WTC11 (cell line): ENCODE measurements around the gene ABLIM2. TPM values are rescaled to one million over a fixed set of nuclear protein-coding genes. Genes with fewer than 3 reads are reported as not detected.

Experiments used
- ATAC-seq: fragments of 200-7000 bp; cut with Tn5 transposase; 2 replicates; pipeline ENCODE4 v1.10.0; 2021; ENCODE audit warnings: mild to moderate bottlenecking, moderate library complexity
- CTCF ChIA-PET: fragments of 300-600 bp; sonication (Branson Sonifier 250); formaldehyde crosslinking; loops from one replicate; lab custom pipeline; 2021; ENCODE audit warnings: antibody characterized with exemption; lab: Charles Lee
- POLR2A ChIA-PET: fragments of 350-600 bp; sonication (Branson Sonifier 250); formaldehyde crosslinking; loops from one replicate; lab custom pipeline; 2021; ENCODE audit warnings: antibody characterized with exemption; lab: Charles Lee
- DNase-seq: peaks from one replicate; pipeline ENCODE4 v3.0.0; 2021; ENCODE audit warnings: low spot score
- H3K27ac Mint-ChIP-seq: 2 replicates; pipeline ENCODE4 v1.8.0; 2021; ENCODE audit warnings: mixed read lengths
- H3K27me3 Mint-ChIP-seq: 2 replicates; pipeline ENCODE4 v1.8.0; 2021; ENCODE audit warnings: low read depth, mild to moderate bottlenecking, moderate library complexity, mixed read lengths
- H3K36me3 Mint-ChIP-seq: 2 replicates; pipeline ENCODE4 v1.8.0; 2021; ENCODE audit warnings: mixed read lengths
- H3K4me1 Mint-ChIP-seq: 2 replicates; pipeline ENCODE4 v1.8.0; 2022; ENCODE audit warnings: mixed read lengths
- H3K4me3 Mint-ChIP-seq: 2 replicates; pipeline ENCODE4 v1.8.0; 2021; ENCODE audit warnings: mild to moderate bottlenecking, moderate library complexity, mixed read lengths
- H3K9me3 Mint-ChIP-seq: 2 replicates; pipeline ENCODE4 v1.8.0; 2021; ENCODE audit warnings: mixed read lengths
- ETV6 ChIP-seq: sonication (generic); formaldehyde crosslinking; IDR thresholded peaks from 2 replicates; pipeline ENCODE4 v1.8.1; 2022; ENCODE audit warnings: mild to moderate bottlenecking, missing genetic modification reagents
- FOXJ3 ChIP-seq: sonication (generic); formaldehyde crosslinking; IDR thresholded peaks from 2 replicates; pipeline ENCODE4 v1.9.0; 2021; ENCODE audit warnings: missing genetic modification reagents, mild to moderate bottlenecking, borderline replicate concordance
- HMGA2 ChIP-seq: fragments of 250-450 bp; sonication (Bioruptor Pico); IDR thresholded peaks from 2 replicates; pipeline ENCODE4 v1.4.0; 2021; ENCODE audit warnings: mild to moderate bottlenecking, moderate library complexity
- IRF2 ChIP-seq: sonication (generic); formaldehyde crosslinking; IDR thresholded peaks from 2 replicates; pipeline ENCODE4 v1.8.0; 2022; ENCODE audit warnings: low read depth, missing genetic modification reagents, borderline replicate concordance
- OVOL2 ChIP-seq: fragments of 250-450 bp; sonication (Bioruptor Pico); IDR thresholded peaks from 2 replicates; pipeline ENCODE4 v1.9.0; 2021; ENCODE audit warnings: mild to moderate bottlenecking, borderline replicate concordance
- SP1 ChIP-seq: sonication (generic); formaldehyde crosslinking; conservative IDR thresholded peaks from 2 replicates; pipeline ENCODE4 v1.8.1; 2022; ENCODE audit warnings: missing genetic modification reagents
- ZNF138 ChIP-seq: sonication (generic); formaldehyde crosslinking; conservative IDR thresholded peaks from 2 replicates; pipeline ENCODE4 v1.8.1; 2022; ENCODE audit warnings: mild to moderate bottlenecking, moderate library complexity, missing genetic modification reagents
- ZNF219 ChIP-seq: sonication (generic); formaldehyde crosslinking; IDR thresholded peaks from 2 replicates; pipeline ENCODE4 v1.8.0; 2023; ENCODE audit warnings: missing genetic modification reagents, mild to moderate bottlenecking, borderline replicate concordance
- ZNF263 ChIP-seq: sonication (generic); formaldehyde crosslinking; IDR thresholded peaks from 2 replicates; pipeline ENCODE4 v1.8.1; 2022; ENCODE audit warnings: low read depth, mild to moderate bottlenecking, moderate library complexity, missing genetic modification reagents
- total RNA-seq: library from RNA; stranded (reverse); gene quantifications from 3 replicates; pipeline ENCODE4 v1.2.3, GENCODE V29; 2021
- TF ChIP-seq, protein P1 (sequence below): sonication (generic); formaldehyde crosslinking; IDR thresholded peaks from 2 replicates; pipeline ENCODE4 v1.8.1; 2022; ENCODE audit warnings: mild to moderate bottlenecking, missing genetic modification reagents, moderate library complexity, borderline replicate concordance
- TF ChIP-seq, protein P2 (sequence below): sonication (generic); formaldehyde crosslinking; IDR thresholded peaks from 2 replicates; pipeline ENCODE4 v1.8.0; 2022; ENCODE audit warnings: missing genetic modification reagents
- TF ChIP-seq, protein P3 (sequence below): sonication (generic); formaldehyde crosslinking; IDR thresholded peaks from 2 replicates; pipeline ENCODE4 v1.8.1; 2023; ENCODE audit warnings: mild to moderate bottlenecking, missing genetic modification reagents
- TF ChIP-seq, protein P4 (sequence below): sonication (generic); formaldehyde crosslinking; IDR thresholded peaks from 2 replicates; pipeline ENCODE4 v1.8.0; 2023; ENCODE audit warnings: mild to moderate bottlenecking, missing genetic modification reagents
- TF ChIP-seq, protein P5 (sequence below): sonication (generic); formaldehyde crosslinking; conservative IDR thresholded peaks from 2 replicates; pipeline ENCODE4 v1.8.1; 2023; ENCODE audit warnings: mild to moderate bottlenecking, low read depth, missing genetic modification reagents, moderate library complexity
- TF ChIP-seq, protein P6 (sequence below): fragments of 250-450 bp; sonication (Bioruptor Pico); IDR thresholded peaks from 2 replicates; pipeline ENCODE4 v1.9.0; 2021; ENCODE audit warnings: mild to moderate bottlenecking

ABLIM2 gene
- total RNA-seq, 1 experiment from 2014 or later, result 2.6 TPM

DNA sequence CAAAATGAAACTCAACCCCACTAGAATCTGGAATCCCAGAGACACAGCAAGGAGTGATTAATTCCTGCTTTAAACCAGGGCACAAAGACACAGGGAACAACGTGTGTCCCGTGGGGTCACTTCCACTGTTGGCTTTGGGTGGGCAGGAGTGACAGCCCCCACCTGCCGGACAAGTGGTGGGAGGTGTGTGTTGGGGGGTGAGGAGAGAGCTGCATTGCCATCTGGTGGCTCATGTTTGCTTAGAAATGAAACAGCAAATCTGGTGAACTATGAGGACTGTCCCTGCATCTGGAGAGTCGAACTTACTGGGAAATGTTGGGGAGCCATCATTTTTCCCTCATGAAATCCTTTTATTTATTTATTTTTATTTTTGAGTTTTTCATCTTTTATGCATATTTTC is 143.1 kb downstream of the ABLIM2 start (continued):
- no peak for TF ChIP-seq ZNF138 (CRISPR knock-in tag)
- no peak for TF ChIP-seq IRF2 (CRISPR knock-in tag)
- TF ChIP-seq, protein P1, sequence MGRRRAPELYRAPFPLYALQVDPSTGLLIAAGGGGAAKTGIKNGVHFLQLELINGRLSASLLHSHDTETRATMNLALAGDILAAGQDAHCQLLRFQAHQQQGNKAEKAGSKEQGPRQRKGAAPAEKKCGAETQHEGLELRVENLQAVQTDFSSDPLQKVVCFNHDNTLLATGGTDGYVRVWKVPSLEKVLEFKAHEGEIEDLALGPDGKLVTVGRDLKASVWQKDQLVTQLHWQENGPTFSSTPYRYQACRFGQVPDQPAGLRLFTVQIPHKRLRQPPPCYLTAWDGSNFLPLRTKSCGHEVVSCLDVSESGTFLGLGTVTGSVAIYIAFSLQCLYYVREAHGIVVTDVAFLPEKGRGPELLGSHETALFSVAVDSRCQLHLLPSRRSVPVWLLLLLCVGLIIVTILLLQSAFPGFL (CRISPR knock-in tag), result no peak
- TF ChIP-seq, all 79 proteins: peak for 0

DNA sequence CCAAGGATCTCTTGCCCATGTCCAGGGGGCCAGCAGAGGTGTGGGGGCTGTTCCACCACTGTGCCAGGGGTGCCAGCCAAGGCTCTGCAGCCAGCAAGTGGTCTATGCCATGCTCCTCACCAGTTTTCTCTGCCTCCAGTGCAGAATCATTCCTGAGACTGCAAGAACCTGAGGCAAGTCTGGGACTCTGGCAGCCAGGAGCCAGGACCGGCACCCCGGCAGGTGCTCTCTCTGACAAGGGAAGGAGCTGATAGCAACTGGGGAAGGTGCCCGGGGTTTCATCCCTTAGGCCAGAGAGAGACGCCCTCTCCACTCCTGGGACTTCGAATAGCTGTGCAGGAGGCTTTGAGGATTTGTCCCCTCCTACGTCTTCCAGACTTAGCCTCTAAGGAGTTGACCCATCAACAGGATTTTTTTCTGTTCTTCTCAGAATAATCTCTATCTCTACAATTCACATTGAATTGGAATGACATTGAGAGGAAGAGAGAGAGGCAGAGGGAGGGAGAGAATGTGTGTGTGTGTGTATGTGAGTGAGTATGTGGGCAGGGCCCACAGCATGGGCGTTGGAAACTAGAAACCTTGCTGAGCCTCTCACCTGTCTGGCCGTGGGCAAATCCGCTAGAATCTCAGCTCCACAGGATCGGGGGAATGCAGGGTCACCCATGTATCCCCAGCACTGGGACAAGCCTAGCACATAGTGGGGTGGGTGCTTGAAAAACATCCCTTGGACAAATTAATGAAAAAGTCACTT is 144.5 kb downstream of the ABLIM2 start:
- Mint-ChIP-seq H3K9me3 (no peaks in the 10 kb centered on the region), H3K27me3 (no peaks in the 10 kb centered on the region)
- TF ChIP-seq OVOL2 (CRISPR knock-in tag) (no peak), ZNF263 (no peak), SP1 (no peak), FOXJ3 (CRISPR knock-in tag) (no peak), HMGA2 (CRISPR knock-in tag) (no peak), ZNF219 (CRISPR knock-in tag) (no peak), ETV6 (CRISPR knock-in tag) (no peak)
- TF ChIP-seq, protein P2, sequence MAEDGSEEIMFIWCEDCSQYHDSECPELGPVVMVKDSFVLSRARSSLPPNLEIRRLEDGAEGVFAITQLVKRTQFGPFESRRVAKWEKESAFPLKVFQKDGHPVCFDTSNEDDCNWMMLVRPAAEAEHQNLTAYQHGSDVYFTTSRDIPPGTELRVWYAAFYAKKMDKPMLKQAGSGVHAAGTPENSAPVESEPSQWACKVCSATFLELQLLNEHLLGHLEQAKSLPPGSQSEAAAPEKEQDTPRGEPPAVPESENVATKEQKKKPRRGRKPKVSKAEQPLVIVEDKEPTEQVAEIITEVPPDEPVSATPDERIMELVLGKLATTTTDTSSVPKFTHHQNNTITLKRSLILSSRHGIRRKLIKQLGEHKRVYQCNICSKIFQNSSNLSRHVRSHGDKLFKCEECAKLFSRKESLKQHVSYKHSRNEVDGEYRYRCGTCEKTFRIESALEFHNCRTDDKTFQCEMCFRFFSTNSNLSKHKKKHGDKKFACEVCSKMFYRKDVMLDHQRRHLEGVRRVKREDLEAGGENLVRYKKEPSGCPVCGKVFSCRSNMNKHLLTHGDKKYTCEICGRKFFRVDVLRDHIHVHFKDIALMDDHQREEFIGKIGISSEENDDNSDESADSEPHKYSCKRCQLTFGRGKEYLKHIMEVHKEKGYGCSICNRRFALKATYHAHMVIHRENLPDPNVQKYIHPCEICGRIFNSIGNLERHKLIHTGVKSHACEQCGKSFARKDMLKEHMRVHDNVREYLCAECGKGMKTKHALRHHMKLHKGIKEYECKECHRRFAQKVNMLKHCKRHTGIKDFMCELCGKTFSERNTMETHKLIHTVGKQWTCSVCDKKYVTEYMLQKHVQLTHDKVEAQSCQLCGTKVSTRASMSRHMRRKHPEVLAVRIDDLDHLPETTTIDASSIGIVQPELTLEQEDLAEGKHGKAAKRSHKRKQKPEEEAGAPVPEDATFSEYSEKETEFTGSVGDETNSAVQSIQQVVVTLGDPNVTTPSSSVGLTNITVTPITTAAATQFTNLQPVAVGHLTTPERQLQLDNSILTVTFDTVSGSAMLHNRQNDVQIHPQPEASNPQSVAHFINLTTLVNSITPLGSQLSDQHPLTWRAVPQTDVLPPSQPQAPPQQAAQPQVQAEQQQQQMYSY (CRISPR knock-in tag), result no peak
- TF ChIP-seq, protein P3, sequence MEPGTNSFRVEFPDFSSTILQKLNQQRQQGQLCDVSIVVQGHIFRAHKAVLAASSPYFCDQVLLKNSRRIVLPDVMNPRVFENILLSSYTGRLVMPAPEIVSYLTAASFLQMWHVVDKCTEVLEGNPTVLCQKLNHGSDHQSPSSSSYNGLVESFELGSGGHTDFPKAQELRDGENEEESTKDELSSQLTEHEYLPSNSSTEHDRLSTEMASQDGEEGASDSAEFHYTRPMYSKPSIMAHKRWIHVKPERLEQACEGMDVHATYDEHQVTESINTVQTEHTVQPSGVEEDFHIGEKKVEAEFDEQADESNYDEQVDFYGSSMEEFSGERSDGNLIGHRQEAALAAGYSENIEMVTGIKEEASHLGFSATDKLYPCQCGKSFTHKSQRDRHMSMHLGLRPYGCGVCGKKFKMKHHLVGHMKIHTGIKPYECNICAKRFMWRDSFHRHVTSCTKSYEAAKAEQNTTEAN (CRISPR knock-in tag), result no peak
- TF ChIP-seq, protein P4, sequence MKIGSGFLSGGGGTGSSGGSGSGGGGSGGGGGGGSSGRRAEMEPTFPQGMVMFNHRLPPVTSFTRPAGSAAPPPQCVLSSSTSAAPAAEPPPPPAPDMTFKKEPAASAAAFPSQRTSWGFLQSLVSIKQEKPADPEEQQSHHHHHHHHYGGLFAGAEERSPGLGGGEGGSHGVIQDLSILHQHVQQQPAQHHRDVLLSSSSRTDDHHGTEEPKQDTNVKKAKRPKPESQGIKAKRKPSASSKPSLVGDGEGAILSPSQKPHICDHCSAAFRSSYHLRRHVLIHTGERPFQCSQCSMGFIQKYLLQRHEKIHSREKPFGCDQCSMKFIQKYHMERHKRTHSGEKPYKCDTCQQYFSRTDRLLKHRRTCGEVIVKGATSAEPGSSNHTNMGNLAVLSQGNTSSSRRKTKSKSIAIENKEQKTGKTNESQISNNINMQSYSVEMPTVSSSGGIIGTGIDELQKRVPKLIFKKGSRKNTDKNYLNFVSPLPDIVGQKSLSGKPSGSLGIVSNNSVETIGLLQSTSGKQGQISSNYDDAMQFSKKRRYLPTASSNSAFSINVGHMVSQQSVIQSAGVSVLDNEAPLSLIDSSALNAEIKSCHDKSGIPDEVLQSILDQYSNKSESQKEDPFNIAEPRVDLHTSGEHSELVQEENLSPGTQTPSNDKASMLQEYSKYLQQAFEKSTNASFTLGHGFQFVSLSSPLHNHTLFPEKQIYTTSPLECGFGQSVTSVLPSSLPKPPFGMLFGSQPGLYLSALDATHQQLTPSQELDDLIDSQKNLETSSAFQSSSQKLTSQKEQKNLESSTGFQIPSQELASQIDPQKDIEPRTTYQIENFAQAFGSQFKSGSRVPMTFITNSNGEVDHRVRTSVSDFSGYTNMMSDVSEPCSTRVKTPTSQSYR (CRISPR knock-in tag), result no peak
- TF ChIP-seq, protein P5, sequence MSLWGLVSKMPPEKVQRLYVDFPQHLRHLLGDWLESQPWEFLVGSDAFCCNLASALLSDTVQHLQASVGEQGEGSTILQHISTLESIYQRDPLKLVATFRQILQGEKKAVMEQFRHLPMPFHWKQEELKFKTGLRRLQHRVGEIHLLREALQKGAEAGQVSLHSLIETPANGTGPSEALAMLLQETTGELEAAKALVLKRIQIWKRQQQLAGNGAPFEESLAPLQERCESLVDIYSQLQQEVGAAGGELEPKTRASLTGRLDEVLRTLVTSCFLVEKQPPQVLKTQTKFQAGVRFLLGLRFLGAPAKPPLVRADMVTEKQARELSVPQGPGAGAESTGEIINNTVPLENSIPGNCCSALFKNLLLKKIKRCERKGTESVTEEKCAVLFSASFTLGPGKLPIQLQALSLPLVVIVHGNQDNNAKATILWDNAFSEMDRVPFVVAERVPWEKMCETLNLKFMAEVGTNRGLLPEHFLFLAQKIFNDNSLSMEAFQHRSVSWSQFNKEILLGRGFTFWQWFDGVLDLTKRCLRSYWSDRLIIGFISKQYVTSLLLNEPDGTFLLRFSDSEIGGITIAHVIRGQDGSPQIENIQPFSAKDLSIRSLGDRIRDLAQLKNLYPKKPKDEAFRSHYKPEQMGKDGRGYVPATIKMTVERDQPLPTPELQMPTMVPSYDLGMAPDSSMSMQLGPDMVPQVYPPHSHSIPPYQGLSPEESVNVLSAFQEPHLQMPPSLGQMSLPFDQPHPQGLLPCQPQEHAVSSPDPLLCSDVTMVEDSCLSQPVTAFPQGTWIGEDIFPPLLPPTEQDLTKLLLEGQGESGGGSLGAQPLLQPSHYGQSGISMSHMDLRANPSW, result no peak
- TF ChIP-seq, protein P6, sequence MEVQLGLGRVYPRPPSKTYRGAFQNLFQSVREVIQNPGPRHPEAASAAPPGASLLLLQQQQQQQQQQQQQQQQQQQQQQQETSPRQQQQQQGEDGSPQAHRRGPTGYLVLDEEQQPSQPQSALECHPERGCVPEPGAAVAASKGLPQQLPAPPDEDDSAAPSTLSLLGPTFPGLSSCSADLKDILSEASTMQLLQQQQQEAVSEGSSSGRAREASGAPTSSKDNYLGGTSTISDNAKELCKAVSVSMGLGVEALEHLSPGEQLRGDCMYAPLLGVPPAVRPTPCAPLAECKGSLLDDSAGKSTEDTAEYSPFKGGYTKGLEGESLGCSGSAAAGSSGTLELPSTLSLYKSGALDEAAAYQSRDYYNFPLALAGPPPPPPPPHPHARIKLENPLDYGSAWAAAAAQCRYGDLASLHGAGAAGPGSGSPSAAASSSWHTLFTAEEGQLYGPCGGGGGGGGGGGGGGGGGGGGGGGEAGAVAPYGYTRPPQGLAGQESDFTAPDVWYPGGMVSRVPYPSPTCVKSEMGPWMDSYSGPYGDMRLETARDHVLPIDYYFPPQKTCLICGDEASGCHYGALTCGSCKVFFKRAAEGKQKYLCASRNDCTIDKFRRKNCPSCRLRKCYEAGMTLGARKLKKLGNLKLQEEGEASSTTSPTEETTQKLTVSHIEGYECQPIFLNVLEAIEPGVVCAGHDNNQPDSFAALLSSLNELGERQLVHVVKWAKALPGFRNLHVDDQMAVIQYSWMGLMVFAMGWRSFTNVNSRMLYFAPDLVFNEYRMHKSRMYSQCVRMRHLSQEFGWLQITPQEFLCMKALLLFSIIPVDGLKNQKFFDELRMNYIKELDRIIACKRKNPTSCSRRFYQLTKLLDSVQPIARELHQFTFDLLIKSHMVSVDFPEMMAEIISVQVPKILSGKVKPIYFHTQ (CRISPR knock-in tag), result no peak
- TF ChIP-seq, all 79 proteins: peak for 0
- H3K27ac Mint-ChIP-seq, result no peak overlapping the region
- CTCF ChIA-PET, result no interaction called here
- H3K4me3 Mint-ChIP-seq, result no peak overlapping the region
- no peaks in the 10 kb centered on the region for H3K36me3 Mint-ChIP-seq
- POLR2A ChIA-PET, result no interaction called here
- H3K4me1 Mint-ChIP-seq, result 0 out of 2 replicates have a peak, but pooled peaks cover under 1% of the 10 kb centered on the region
- ATAC-seq (no peak), DNase-seq (no peak)
